ENCODE measurements around the gene DTYMK.

Gene DTYMK

GRCh38 chr2:241703032-241703604 is 16.5 kb upstream of the DTYMK start:
- Histone ChIP-seq H3K4me1 (ENCODE audit: control insufficient read depth in 1 of 2, insufficient read depth in 1 of 2, low read depth in 1 of 2, low read length in 1 of 2) (peaks cover 16 to 17% of the 10 kb centered on the region in 2 experiments), H3K9me3 (no peaks in the 10 kb centered on the region), H3K27ac (no peak overlapping the region), H3K4me3 (ENCODE audit: low read depth in 1 of 2, low read length in 1 of 2) (peak overlapping the region; percentile 80 to 91), H3K27me3 (no peaks in the 10 kb centered on the region), H3K36me3 (peaks cover 15% of the 10 kb centered on the region)
- TF ChIP-seq CTCF (IDR thresholded peaks at IDR 0.05) = no peak

GRCh38 chr2:241702155-241703031 is 15.8 kb upstream of the DTYMK start:
- H3K4me1 ChIP-seq (ENCODE audit: control insufficient read depth in 1 of 2, insufficient read depth in 1 of 2, low read depth in 1 of 2, low read length in 1 of 2) = peaks cover 16 to 17% of the 10 kb centered on the region in 2 experiments
- peak overlapping the region; percentile 87 for H3K27ac ChIP-seq

DNA sequence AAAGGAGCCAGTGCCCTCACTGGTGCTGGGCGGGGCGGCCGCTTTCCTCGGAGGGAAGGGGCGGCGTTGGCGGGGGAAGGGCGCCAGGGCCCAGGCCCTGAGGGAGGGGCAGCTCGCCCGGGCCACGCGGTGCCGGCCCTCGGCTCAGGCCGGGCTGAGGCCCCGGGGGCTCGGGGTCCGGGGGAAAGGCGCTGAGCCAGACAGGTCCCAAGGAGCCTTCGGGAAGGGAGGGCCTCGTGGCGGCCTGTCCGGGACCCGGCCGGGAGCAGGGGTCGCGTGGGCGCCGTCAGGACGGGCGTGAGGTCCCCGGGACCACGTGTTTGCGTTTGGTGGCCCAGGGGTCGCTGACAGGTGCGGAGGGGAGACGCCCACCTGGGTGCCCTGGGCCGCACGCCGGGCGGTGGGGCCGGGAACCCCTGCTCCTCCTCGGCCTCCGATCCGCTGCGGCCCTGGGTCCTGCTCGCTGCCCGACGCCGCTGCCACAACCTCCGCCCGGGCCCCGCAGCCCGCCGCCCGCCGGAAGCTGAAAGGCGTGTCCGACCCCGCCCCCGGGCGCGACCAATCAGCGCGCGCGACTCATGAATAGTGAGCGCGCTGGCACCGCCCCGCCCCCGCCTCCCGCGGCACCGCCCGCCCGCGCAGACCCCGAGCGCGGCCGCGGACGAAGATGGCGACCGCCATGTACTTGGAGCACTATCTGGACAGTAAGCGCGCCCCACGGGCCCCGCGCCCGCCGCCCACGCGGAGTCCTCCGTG is 15.0 kb upstream of the DTYMK start, which contains the start of gene ING5:
Gene ING5, plus strand, starts transcription at position 641 of the 756 bp plus-strand sequence. Its CDS starts 27 bp downstream, at position 668.
- no peaks in the 10 kb centered on the region for H3K9me3 ChIP-seq
- no peaks in the 10 kb centered on the region for H3K27me3 ChIP-seq
- peak within 1 kb of the TSS; percentile 80 to 92 for H3K4me3 ChIP-seq (ENCODE audit: low read depth in 1 of 2, low read length in 1 of 2)
- peaks cover 16 to 17% of the 10 kb centered on the region in 2 experiments for H3K4me1 ChIP-seq (ENCODE audit: control insufficient read depth in 1 of 2, insufficient read depth in 1 of 2, low read depth in 1 of 2, low read length in 1 of 2)
- H3K36me3 ChIP-seq = peaks cover 7% of the 10 kb centered on the region
- no peak for TF ChIP-seq CTCF (IDR thresholded peaks at IDR 0.05)
- peak within 1 kb of the TSS; percentile 87 for H3K27ac ChIP-seq

More at GRCh38 chr2:241702155-241703031, 15.8 kb upstream of the DTYMK start:
- no peaks in the 10 kb centered on the region for H3K27me3 ChIP-seq
- peaks cover 10% of the 10 kb centered on the region for H3K36me3 ChIP-seq
- H3K9me3 ChIP-seq = no peaks in the 10 kb centered on the region
- no peak for TF ChIP-seq CTCF (IDR thresholded peaks at IDR 0.05)
- peak overlapping the region; percentile 80 to 92 for H3K4me3 ChIP-seq (ENCODE audit: low read depth in 1 of 2, low read length in 1 of 2)

DNA sequence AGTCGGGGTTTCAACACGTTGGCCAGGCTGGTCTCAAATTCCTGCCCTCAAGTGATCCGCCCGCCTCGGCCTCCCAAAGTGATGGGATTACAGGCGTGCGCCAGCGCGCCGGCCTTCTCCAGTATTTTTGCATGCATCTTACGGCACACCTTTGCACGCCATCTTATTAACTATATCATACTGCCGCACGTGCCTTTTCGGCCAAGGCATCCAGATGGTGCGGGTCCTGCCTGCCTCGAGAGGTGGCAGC is 14.5 kb upstream of the DTYMK start:
- peak; percentile 55 for TF ChIP-seq CTCF (IDR thresholded peaks at IDR 0.05)
- Histone ChIP-seq H3K27ac (peak overlapping the region; percentile 87), H3K4me1 (ENCODE audit: control insufficient read depth in 1 of 2, insufficient read depth in 1 of 2, low read depth in 1 of 2, low read length in 1 of 2) (peaks cover 16 to 17% of the 10 kb centered on the region in 2 experiments)

DNA sequence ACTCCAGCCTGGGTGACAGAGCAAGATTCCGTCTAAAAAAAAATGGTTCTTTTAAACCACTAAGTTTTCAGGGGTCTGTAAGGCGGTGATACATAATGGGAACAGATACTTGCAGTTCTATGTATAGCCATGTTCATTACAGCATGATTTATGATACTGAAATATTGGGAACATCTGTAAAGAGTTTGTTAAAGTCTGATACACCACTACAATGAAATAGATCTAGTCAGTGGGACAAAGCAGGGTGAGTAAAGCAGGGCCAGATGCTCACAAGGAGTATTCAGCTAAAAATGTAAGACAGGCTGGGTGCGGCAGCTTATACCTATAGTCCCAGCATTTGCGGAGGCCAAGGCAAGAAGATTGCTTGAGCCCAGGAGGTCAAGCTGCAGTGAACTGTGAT is 9.0 kb upstream of the DTYMK start:
- TF ChIP-seq CTCF (IDR thresholded peaks at IDR 0.05) = no peak
- H3K27ac ChIP-seq = no peak overlapping the region
- no peaks in the 10 kb centered on the region for H3K27me3 ChIP-seq
- H3K9me3 ChIP-seq = no peaks in the 10 kb centered on the region
- H3K36me3 ChIP-seq = no peaks in the 10 kb centered on the region
- H3K4me1 ChIP-seq (ENCODE audit: control insufficient read depth in 1 of 2, insufficient read depth in 1 of 2, low read depth in 1 of 2, low read length in 1 of 2) = peaks cover 0 to 3% of the 10 kb centered on the region in 2 experiments
- H3K4me3 ChIP-seq (ENCODE audit: low read depth in 1 of 2, low read length in 1 of 2) = no peak overlapping the region

More for the DNA sequence above, 14.5 kb upstream of the DTYMK start:
- Histone ChIP-seq H3K27me3 (no peaks in the 10 kb centered on the region), H3K9me3 (no peaks in the 10 kb centered on the region), H3K4me3 (ENCODE audit: low read depth in 1 of 2, low read length in 1 of 2) (peak overlapping the region; percentile 80 to 92), H3K36me3 (peaks cover 7% of the 10 kb centered on the region)
